NCI-H446 (cell line): ENCODE measurements around the gene TRAPPC1.
"Not testable (repeated sequence)": the region's sequence is repeated elsewhere in the genome, so short reads cannot be mapped to it uniquely, and the experiment has no call there.

Experiments used
- DNase-seq, 2 experiments: peaks; one replicate each; lab custom pipeline; 2025; lab: John Stamatoyannopoulos, UW

TRAPPC1 gene

GRCh38 chr17:7931709-7932482 lies at the start of gene TRAPPC1, which contains the start of gene CNTROB:
TSS of gene TRAPPC1 (minus strand) at chr17:7931946. CDS start at chr17:7931829, 117 bp downstream.
TSS of gene CNTROB (plus strand) at chr17:7932206. CDS start at chr17:7933080, 874 bp downstream.
- DNase-seq, result peak; percentile 95 to 98

- no peak for DNase-seq
These were observed 46.1 kb upstream of the TRAPPC1 start for GRCh38 chr17:7977805-7978204.

- DNase-seq, result no peak
These were observed 45.3 kb upstream of the TRAPPC1 start for GRCh38 chr17:7977039-7977438.

GRCh38 chr17:7974638-7975131 lies 42.9 kb upstream of the TRAPPC1 start:
- DNase-seq, result no peak

- no peak for DNase-seq
These were observed 40.5 kb upstream of the TRAPPC1 start for GRCh38 chr17:7972131-7972785.

- DNase-seq, result no peak
These were observed 39.9 kb upstream of the TRAPPC1 start for GRCh38 chr17:7971651-7972050.

GRCh38 chr17:7969433-7969832 lies 37.7 kb upstream of the TRAPPC1 start:
- DNase-seq, result no peak

GRCh38 chr17:7967751-7968150 lies 36.0 kb upstream of the TRAPPC1 start:
- DNase-seq, result no peak

GRCh38 chr17:7961421-7961820 lies 29.7 kb upstream of the TRAPPC1 start:
- no peak for DNase-seq

- no peak for DNase-seq
These were observed 27.9 kb upstream of the TRAPPC1 start for GRCh38 chr17:7959503-7960253.

- no peak for DNase-seq
These were observed 24.7 kb upstream of the TRAPPC1 start for GRCh38 chr17:7956228-7956965.

GRCh38 chr17:7955414-7956227 lies 23.9 kb upstream of the TRAPPC1 start:
- DNase-seq, result no peak

GRCh38 chr17:7953266-7953665 lies 21.5 kb upstream of the TRAPPC1 start:
- DNase-seq, result not testable (repeated sequence)

- DNase-seq, result no peak
These were observed 19.5 kb upstream of the TRAPPC1 start for GRCh38 chr17:7951143-7951792.

GRCh38 chr17:7950578-7950977 lies 18.8 kb upstream of the TRAPPC1 start:
- no peak for DNase-seq

GRCh38 chr17:7947651-7948050 lies 15.9 kb upstream of the TRAPPC1 start:
- DNase-seq, result no peak

- no peak for DNase-seq
These were observed 14.7 kb upstream of the TRAPPC1 start for GRCh38 chr17:7946441-7946840.

- DNase-seq, result no peak
These were observed 13.9 kb upstream of the TRAPPC1 start for GRCh38 chr17:7945651-7946050.

- no peak for DNase-seq
These were observed 12.6 kb upstream of the TRAPPC1 start for GRCh38 chr17:7944326-7944725.

GRCh38 chr17:7943291-7943690 lies 11.5 kb upstream of the TRAPPC1 start:
- DNase-seq, result no peak
